ELR (cell line): Measurements from ENCODE around the gene DNAJC12.
"Not testable (repeated sequence)": the region's sequence is repeated elsewhere in the genome, so short reads cannot be mapped to it uniquely, and the experiment has no call there.

Experiments used
- DNase-seq: peaks from one replicate; pipeline ENCODE4 v3.0.0-alpha.2; 2015; ENCODE audit warnings: low read depth

The DNAJC12 gene

DNA sequence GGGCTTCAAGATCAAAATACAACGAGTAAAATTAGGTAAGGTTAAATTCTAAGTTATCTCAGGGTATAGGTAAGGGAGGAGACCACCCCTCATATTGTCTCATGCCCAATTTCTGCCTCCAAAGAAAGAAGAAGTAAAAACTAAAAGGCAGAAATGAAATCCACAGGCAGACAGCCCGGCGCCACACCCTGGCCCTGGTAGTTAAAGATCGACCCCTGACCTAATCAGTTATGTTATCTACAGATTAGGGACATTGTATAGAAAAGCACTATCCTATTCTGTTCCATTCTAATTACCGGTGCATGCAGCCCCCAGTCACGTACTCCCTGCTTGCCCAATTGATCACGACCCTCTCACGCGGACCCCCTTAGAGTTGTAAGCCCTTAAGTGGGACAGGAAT lies 75.4 kb downstream of the DNAJC12 start:
- not testable (repeated sequence) for DNase-seq

DNA sequence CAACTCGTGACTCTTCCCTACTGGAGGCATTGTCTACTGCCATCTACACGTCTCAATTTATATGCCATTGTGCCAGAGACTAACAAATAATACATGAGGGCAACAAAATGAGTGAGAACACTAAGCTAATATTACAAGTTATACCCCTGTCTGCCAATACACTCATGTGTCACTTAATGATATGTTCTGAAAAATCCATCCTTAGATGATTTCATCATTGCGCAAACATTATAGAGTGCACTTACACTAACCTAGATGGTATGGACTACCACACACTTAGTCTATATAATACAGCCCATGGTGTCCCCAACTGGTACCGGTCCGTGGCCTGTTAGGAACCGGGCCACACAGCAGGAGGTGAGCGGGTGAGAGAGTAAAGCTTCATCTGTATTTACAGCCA lies 77.7 kb downstream of the DNAJC12 start:
- no peak for DNase-seq
